Lower leg skin (tissue), 4 donors: Measurements from ENCODE around the gene OSBPL2. TPM values are rescaled to one million over a fixed set of nuclear protein-coding genes. Genes with fewer than 3 reads are reported as not detected.

Experiments
- DNase-seq, 2 donors: peaks; one replicate each; pipeline ENCODE4 v3.0.0-alpha.2; 2019; ENCODE audit warnings: low spot score in 2 of 2
- H3K4me3 ChIP-seq: fragments of 200-600 bp; sonication (generic); 2 replicates; pipeline ENCODE4 v1.5.1; 2017; ENCODE audit warnings: mild to moderate bottlenecking, low read depth; ENCODE audit not compliant: poor library complexity, severe bottlenecking
- POLR2A ChIP-seq, 2 donors: fragments of 450-650 bp; IDR thresholded peaks; one replicate each; pipeline ENCODE4 v1.6.1; 2016 to 2017; ENCODE audit warnings: antibody characterized with exemption in 2 of 2, mild to moderate bottlenecking in 1 of 2, moderate library complexity in 1 of 2
- WGBS, 2 donors: methylation state at CpG; one replicate each; pipeline ENCODE4 v1.1.5; 2018; 5-methylcytosine and 5-hydroxymethylcytosine counted together
- intact Hi-C: fragments of 100-400 bp; cut with DNase I; formaldehyde crosslinking; loops from one replicate; pipeline ENCODE4 v1.15.0; 2023; ENCODE audit warnings: low total_unique reads
- total RNA-seq, 4 donors: library from RNA; depleted of rRNA; stranded (reverse); fragments of >200 nt; gene quantifications; one replicate each; pipeline ENCODE4 v1.1.0, GENCODE V29; 2016
- TF ChIP-seq, protein P1 (sequence below), 3 donors: fragments of 450-650 bp; IDR thresholded peaks; one replicate each; pipeline ENCODE4 v1.5.1; 2016; ENCODE audit warnings: antibody characterized with exemption in 3 of 3, mild to moderate bottlenecking in 3 of 3, moderate library complexity in 2 of 3

OSBPL2 gene
- total RNA-seq, 4 donors from 2014 or later: 69.7 to 135 (median 86.0) TPM

DNA sequence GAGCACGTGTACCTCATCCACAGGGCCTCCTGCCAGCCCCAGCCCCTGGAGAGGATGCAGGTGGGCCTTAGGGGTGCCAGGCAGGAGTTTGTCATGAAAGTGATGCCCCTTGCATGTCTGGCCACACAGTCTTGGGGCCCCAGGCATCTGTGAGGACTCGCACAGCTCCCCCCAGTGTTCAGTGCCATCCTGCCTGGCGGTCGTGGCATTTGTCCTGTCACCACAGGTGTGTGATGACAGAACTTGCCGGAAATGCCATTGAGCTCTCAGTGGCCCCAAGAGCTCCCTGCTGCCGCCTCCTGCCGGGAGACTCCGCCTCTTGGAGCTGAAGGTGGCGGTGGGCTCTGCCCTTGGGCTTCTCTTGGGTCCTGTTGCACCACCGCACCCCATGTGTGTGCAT lies 33.9 kb downstream of the OSBPL2 start:
- 81 to 91% methylated on average over 3 to 10 of the region's 10 CpGs for WGBS, 2 donors
- H3K4me3 ChIP-seq: no peak overlapping the region
- no peak for TF ChIP-seq POLR2A (IDR thresholded peaks at IDR 0.05)
- TF ChIP-seq, protein P1, sequence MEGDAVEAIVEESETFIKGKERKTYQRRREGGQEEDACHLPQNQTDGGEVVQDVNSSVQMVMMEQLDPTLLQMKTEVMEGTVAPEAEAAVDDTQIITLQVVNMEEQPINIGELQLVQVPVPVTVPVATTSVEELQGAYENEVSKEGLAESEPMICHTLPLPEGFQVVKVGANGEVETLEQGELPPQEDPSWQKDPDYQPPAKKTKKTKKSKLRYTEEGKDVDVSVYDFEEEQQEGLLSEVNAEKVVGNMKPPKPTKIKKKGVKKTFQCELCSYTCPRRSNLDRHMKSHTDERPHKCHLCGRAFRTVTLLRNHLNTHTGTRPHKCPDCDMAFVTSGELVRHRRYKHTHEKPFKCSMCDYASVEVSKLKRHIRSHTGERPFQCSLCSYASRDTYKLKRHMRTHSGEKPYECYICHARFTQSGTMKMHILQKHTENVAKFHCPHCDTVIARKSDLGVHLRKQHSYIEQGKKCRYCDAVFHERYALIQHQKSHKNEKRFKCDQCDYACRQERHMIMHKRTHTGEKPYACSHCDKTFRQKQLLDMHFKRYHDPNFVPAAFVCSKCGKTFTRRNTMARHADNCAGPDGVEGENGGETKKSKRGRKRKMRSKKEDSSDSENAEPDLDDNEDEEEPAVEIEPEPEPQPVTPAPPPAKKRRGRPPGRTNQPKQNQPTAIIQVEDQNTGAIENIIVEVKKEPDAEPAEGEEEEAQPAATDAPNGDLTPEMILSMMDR (IDR thresholded peaks at IDR 0.05): no peak
- DNase-seq: no peak
- intact Hi-C loops: no loop called here

DNA sequence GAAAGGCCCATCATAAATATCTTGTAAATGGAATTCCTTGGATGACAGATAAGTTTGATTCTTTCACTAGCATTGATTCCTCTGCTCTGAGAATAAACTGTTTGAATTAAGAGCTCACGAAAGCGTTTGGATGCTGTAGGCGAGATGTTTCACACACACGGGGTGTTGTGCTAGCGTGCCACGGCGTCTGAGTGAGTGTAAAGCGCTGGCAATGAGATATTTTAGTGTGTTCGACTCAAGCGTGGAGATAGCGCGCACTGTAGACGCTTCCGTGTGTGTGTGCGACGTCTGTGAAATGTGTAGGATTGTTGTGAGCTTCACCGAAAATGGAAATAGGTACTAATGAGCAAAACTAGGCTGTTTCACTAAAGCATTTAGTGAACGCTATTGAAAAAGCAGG lies 35.1 kb downstream of the OSBPL2 start:
- DNase-seq: no peak
- TF ChIP-seq POLR2A (IDR thresholded peaks at IDR 0.05): no peak
- TF ChIP-seq, protein P1 (IDR thresholded peaks at IDR 0.05): no peak
- H3K4me3 ChIP-seq: no peak overlapping the region
- 93 to 95% methylated on average over 18 of the region's 18 CpGs for WGBS, 2 donors
- intact Hi-C loops: no loop called here

DNA sequence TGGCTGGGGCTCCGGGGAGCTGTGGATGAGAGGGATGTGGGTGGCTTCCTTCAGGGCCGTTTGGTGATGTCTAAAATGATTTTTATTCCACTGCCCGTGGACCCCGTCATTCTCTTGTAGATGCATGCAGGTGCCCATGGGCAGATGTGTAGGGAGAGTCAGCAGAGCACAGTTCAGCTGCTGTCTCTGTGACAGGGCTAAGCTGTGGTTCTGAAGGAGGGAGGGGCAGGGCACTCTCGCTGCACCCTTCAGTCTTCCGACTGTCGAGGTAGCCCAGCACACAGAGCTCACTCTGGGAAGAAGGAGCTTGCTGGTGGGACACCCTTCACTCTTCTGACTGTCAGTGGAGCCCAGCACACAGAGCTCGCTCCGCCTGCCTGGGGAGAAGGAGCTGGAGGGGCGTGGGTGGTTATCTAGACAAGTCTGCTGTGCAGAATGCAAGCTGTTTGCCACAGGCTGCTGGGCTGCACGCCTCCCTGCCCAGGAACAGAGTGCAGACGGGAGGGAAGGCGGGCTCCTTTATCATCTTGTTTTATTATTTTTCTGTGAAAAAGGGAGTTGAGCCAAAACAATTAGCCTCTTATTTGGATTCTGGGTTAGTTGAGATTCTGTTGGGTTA lies 36.1 kb downstream of the OSBPL2 start:
- 73 to 86% methylated on average over 13 of the region's 13 CpGs for WGBS, 2 donors
- no peak for TF ChIP-seq POLR2A (IDR thresholded peaks at IDR 0.05)
- TF ChIP-seq, protein P1 (IDR thresholded peaks at IDR 0.05): no peak
- no peak for DNase-seq
- intact Hi-C loops: no loop called here
- H3K4me3 ChIP-seq: no peak overlapping the region

DNA sequence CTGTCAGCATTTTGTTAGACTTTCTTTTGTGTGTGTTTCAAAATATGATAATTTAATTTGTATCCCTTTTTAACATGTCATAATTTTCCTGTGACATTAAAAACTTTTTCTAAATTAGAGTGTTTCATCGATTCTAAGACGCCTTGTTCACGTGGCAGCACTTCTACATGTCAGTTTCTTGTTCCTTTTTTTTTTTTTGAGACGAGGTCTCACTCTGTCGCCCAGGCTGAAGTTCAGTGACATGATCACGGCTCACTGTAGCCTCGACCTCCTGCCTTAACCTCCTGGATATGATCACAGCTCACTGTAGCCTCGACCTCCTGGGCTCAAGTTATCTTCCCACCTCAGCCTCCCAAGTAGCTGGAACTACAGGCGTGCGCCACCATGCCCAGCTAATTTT lies 36.9 kb downstream of the OSBPL2 start:
- intact Hi-C loops: no loop called here
- WGBS, 2 donors: 93% methylated on average over 10 of the region's 10 CpGs
- TF ChIP-seq, protein P1 (IDR thresholded peaks at IDR 0.05): no peak
- TF ChIP-seq POLR2A (IDR thresholded peaks at IDR 0.05): no peak
- no peak overlapping the region for H3K4me3 ChIP-seq
- DNase-seq: no peak

DNA sequence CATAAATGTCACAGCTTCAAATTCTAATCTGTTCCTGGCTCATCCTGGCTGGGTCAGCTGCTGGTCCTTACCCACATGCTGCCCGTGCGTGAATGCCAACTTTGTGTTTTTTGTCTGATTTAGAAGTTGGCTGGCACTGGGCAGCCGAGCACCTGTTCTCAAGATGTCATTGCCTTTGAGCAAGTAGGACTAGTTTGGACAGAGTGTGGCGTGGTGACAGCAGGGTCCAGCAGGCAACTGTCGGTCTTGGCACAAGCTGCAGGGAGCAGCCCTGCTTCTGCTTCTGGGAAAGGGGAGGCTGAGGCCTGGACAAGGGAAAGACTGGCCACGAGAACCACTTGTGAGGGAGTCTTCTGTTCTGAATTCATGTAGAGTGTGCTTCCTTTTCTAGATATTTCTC lies 38.1 kb downstream of the OSBPL2 start:
- WGBS, 2 donors: 70 to 93% methylated on average over 6 of the region's 6 CpGs
- TF ChIP-seq, protein P1 (IDR thresholded peaks at IDR 0.05): no peak
- no peak for TF ChIP-seq POLR2A (IDR thresholded peaks at IDR 0.05)
- no peak for DNase-seq
- no peak overlapping the region for H3K4me3 ChIP-seq
- intact Hi-C loops: no loop called here

DNA sequence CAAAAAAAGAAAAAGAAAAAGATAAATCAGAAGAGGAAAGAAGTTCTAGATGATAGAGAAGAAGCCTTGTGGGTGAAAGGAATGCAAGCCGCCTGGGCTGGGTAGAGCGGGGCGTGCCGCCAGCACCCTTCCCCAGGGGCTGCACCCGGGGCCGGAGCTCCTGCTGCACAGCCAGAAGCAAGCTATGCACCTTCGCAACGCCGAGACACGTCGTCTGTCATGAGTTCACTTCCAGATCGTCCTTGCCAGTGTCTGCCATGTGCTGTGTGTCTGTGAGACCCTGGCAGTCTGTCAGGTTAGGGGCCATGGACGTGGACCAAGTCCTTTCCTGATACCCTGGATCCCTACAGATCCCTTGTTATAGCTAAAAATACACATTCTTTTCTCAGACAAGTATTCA lies 38.9 kb downstream of the OSBPL2 start:
- no peak overlapping the region for H3K4me3 ChIP-seq
- no peak for TF ChIP-seq POLR2A (IDR thresholded peaks at IDR 0.05)
- TF ChIP-seq, protein P1 (IDR thresholded peaks at IDR 0.05): no peak
- intact Hi-C loops: no loop called here
- 61 to 70% methylated on average over 13 of the region's 13 CpGs for WGBS, 2 donors
- no peak for DNase-seq
